DLD1 (cell line): Measurements from ENCODE around the gene PLCB3.

Source experiments
- in situ Hi-C: cut with HindIII; loops from 2 replicates; pipeline ENCODE4 v1.10.0; 2017; ENCODE audit warnings: low sequenced_read_pairs

Gene PLCB3

GRCh38 chr11:64285885-64286800 is 34.8 kb downstream of the PLCB3 start:
- in situ Hi-C loops = no loop called here

DNA sequence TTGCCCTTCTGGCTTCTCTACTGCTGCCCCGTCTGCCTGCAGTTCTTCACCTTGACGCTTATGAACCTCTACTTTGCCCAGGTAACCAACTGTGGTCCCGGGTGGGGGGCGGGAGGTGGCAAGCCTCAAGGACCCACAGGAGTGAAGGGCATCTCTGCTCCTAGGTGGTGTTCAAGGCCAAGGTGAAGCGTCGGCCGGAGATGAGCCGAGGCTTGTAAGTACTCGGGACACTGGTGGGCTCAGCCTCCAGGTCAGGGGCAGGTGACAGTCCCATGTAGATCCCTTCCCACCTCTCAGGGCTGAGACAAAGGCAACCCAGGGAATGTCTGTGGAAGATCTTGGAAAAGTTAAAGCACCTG is 35.5 kb downstream of the PLCB3 start:
- in situ Hi-C loops = no loop called here

GRCh38 chr11:64287676-64288352 is 36.5 kb downstream of the PLCB3 start:
- in situ Hi-C loops = no loop called here

DNA sequence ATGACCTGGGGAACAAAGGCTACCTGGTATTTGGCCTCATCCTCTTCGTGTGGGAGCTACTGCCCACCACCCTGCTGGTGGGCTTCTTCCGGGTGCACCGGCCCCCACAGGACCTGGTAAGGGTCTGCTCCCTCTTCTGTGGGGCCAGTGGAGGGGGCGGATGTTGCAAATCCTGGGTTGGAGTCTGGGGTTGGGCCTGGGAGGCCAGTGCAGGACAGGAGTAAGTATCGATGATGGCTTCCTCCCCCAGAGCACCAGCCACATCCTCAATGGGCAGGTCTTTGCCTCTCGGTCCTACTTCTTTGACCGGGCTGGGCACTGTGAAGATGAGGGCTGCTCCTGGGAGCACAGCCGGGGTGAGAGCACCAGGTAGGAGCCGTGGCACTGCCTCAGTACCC is 37.0 kb downstream of the PLCB3 start:
- in situ Hi-C loops = no loop called here

DNA sequence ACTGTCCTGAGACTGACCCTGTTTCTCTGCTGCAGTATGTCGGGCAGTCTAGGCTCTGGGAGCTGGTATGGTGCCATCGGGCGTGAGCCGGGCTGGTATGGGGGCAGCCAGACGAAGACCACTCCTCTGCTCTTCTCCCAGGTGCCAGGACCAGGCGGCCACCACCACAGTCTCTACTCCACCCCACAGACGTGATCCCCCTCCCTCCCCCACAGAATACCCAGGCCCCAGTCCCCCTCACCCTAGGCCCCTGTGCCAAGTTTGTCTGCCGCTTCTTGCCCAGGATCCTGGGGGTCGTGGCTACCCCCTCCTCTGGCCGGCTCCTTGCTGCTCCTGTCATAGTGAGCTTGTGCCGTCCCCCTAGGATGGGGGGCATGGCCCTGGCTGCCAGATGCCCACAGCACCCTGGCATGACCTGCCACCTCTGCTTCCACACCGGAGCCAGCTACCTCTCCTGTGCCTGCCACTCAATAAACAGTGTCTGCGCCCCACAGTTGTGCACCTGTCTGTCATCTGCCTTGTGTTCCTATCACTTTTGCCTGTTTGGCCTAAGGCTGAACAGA is 37.8 kb downstream of the PLCB3 start:
- in situ Hi-C loops = no loop called here

- in situ Hi-C loops = no loop called here
These were observed 39.3 kb downstream of the PLCB3 start for GRCh38 chr11:64290352-64291261.

DNA sequence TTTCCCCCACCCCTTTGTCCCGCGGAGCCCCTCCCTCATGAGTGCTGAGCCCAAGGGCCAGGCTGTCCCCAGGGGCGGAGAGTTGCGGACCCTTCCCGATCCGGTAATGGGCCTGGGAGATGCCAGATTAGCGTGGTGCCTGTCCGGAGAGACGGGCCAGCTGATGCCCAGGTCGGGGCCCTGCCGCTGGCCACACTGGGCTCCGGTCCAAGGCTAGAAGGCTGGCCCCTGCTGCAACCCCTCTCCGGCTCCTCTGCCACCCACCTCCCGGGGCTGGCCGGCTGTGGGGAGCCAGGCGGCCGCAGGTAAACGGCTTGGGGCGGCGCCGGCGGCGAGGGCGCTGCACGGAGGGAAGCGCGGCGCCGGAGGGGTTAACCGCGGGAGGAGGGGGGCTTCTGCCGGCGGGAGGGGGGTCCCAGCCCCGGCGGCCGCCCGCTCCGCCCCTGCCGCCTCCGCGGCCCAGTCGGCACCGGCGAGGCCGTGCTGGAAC is 40.0 kb downstream of the PLCB3 start, which contains the start of gene KCNK4:
TSS of gene KCNK4 (plus strand) at position 41 of the 490 bp plus-strand sequence. CDS start 1,717 bp downstream, outside the sequence.
- in situ Hi-C loops = no loop called here

DNA sequence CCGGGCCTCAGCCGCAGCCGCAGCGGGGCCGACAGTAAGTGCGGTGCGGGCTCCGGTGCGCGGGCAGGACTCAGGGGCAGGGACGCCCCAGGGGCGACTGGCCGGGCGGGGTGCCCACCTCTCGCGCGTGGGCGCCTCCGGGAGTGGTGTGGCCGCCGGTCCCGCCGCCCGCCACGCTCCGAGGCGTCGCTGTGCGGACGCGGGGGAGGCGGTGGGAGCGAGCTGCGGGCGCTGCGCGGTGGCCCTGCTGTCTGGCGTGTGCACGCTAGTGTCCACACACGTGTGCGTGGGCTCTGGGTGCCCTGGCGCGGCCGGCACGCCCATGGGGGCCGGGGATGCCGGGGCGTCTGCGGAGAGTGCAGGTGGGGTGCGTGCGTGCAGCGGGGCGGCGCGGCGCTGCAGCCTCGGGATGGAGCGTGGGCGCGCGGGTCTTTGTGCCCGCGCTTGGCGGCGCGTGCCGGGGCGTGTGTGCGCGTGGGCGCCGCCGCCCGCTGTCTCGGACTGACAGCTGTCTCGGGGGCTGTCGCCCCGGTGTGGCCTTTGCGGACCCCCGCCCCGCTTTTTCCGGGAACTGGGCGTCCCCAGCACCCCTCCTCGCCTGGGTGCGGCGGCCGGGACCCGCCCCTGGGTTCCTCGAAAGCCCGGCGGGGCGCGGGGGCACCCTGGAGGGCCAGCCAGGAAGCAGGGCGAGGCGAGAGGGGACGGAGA is 40.6 kb downstream of the PLCB3 start:
- in situ Hi-C loops = no loop called here

DNA sequence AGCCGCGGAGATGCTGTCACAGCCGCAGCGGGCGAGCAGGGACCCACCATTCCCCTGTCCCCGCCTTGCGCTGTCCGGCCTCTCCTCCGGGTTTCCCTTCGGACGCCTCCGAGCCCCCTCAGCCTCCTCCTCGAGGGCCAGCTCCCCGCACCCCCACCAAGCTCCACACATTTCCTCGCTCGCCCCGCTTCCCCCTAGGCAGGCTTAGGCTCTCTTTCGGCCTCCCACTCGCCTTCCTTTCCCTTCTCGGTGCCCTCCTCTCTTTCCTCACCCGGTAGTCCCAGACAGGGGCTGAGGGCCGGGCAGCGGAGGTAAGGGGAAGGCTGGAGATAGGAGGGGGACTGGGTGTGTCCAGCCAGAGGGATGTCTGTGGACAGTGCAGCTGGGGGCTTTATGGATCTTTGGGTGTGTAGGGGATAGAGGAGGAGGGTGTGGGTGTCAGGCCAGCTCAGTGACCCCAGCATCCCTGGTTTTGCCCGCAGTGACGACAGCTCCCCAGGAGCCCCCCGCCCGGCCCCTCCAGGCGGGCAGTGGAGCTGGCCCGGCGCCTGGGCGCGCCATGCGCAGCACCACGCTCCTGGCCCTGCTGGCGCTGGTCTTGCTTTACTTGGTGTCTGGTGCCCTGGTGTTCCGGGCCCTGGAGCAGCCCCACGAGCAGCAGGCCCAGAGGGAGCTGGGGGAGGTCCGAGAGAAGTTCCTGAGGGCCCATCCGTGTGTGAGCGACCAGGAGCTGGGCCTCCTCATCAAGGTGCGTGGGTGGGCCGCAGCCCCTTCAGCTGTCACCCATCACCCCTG is 41.3 kb downstream of the PLCB3 start:
- in situ Hi-C loops = no loop called here

DNA sequence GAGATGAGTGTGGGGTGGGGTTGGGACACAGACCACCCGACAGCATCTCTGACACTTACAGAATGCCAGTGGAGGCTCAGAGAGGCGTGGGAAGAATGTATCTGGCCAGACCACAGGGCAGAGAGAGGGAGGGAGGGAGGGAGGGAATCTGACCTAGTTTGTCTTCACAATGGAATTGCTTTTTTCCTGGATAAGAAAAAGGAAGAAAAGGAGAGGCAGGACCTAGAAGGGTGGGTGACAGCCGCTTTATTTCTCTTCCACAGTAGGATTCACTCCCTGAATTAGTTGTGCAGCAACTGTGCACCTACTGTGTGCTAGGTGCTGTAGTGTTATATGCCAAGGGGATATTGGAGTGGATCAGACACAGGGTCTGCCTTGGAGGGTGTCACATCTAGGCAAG is 43.4 kb downstream of the PLCB3 start:
- in situ Hi-C loops = no loop called here

DNA sequence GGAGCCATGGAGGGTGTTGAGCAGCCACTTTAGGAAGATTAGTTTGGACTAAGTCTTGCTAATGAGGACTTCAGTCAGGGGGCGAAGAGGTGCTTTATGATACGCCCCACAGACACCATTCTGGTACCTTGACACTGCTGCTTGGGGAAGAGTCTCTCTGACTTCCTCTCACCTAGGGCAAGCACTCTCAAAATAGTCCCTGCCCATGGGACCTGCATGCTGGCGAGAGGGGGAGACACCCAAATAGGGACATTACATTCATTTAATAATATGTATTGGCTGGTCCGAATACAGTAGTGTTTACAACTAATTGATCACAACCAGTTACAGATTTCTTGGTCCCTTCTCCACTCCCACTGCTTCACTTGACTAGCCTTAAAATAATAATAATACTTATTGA is 44.4 kb downstream of the PLCB3 start:
- in situ Hi-C loops = no loop called here

GRCh38 chr11:64296236-64296635 is 44.9 kb downstream of the PLCB3 start:
- in situ Hi-C loops = no loop called here

GRCh38 chr11:64296830-64297698 is 45.7 kb downstream of the PLCB3 start:
- in situ Hi-C loops = no loop called here

- in situ Hi-C loops = no loop called here
These were observed 46.5 kb downstream of the PLCB3 start for GRCh38 chr11:64297699-64298358.

DNA sequence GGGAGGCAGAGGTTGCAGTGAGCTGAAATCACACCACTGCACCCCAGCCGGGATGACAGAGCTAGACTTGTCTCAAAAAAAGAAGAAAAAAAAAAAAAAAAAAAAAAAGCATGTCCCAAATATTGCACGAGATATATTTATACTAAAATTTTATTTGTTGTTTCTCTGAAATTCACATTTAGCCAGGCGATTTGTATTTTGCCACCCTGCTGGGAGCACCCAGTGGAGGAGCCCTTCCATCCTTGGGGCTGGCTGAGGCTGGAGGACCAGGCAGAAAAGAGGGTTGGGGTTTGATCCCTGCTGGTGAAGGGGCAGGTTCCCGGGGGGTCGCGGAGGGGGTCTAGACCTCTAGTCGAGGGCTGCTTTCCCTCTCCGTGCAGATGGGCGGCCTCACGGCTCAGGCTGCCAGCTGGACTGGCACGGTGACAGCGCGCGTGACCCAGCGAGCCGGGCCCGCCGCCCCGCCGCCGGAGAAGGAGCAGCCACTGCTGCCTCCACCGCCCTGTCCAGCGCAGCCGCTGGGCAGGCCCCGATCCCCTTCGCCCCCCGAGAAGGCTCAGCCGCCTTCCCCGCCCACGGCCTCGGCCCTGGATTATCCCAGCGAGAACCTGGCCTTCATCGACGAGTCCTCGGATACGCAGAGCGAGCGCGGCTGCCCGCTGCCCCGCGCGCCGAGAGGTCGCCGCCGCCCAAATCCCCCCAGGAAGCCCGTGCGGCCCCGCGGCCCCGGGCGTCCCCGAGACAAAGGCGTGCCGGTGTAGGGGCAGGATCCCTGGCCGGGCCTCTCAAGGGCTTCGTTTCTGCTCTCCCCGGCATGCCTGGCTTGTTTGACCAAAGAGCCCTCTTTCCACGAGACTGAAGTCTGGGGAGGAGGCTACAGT is 47.9 kb downstream of the PLCB3 start:
- in situ Hi-C loops = no loop called here

DNA sequence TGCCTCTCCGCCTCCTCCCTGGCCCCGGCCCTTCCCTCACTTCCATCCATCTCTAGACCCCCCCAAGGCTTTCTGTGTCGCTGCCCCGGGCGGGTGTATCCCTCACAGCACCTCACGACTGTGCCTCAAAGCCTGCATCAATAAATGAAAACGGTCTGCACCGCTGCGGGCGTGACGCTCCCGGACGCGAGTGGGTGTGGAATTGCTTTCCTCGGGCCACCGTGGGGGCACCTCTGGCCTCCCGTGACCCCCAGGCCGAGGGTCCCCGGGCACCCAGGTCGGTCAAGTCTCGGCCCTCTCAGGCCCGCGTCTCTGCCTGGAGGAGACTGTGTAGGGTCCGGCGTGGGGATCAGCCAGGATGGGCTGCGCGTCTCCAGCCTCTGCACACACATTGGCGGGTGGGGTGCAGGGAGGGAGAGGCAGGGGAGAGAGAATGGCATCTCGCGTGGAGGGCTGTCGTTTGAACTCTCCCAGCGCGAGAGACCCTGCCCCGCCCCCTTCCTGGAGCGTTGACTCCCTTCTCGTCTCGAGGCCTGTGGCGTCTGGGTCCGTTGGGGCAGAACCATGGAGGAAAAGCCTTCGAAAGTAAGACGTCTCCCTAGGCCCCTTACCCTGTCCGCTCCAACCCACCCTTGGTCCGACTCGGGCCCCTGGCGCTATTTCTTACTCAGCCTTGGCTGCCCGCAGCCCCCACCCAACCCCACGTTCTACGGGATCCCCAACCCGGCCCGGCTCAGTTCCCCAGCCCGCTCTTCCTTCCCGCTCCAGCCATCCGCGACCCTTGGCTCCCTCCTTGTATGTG is 48.7 kb downstream of the PLCB3 start, which contains the start of gene CATSPERZ:
TSS of gene CATSPERZ (plus strand) at position 512 of the 802 bp plus-strand sequence. CDS start at position 565, 53 bp downstream.
- in situ Hi-C loops = no loop called here
